Fibroblast of skin of right biceps (primary cell): ENCODE measurements around the gene NAE1.
A peak's percentile ranks its signal among the peaks of the same experiment; 100 is the strongest.

ENCODE experiments used
- DNase-seq: peaks from one replicate; pipeline ENCODE4 v3.0.0-alpha.2; 2013

NAE1 gene

GRCh38 chr16:66849549-66849948, 18.8 kb upstream of the NAE1 start:
- no peak for DNase-seq

- DNase-seq: no peak
These were observed 18.2 kb upstream of the NAE1 start for GRCh38 chr16:66849021-66849420.

- DNase-seq: no peak
These were observed 17.4 kb upstream of the NAE1 start for GRCh38 chr16:66848172-66848571.

GRCh38 chr16:66847533-66848067, 16.8 kb upstream of the NAE1 start:
- no peak for DNase-seq

- no peak for DNase-seq
These were observed 16.1 kb upstream of the NAE1 start for GRCh38 chr16:66846831-66847230.

GRCh38 chr16:66846266-66846665, 15.5 kb upstream of the NAE1 start:
- no peak for DNase-seq

- DNase-seq: no peak
These were observed 15.0 kb upstream of the NAE1 start for GRCh38 chr16:66845791-66846221.

GRCh38 chr16:66845080-66845410, 14.3 kb upstream of the NAE1 start:
- no peak for DNase-seq

- no peak for DNase-seq
These were observed 13.7 kb upstream of the NAE1 start, which contains the start of gene CA7 for GRCh38 chr16:66844342-66845079. Gene CA7 (plus strand): TSS chr16:66844414. CDS start chr16:66844488, 74 bp downstream.

- DNase-seq: no peak
These were observed 13.2 kb upstream of the NAE1 start for GRCh38 chr16:66844009-66844341.

GRCh38 chr16:66843191-66843590, 12.4 kb upstream of the NAE1 start:
- DNase-seq: no peak

- no peak for DNase-seq
These were observed 12.0 kb upstream of the NAE1 start for GRCh38 chr16:66842765-66843164.

GRCh38 chr16:66841366-66841765, 10.6 kb upstream of the NAE1 start:
- DNase-seq: no peak

GRCh38 chr16:66840883-66841282, 10.1 kb upstream of the NAE1 start:
- DNase-seq: no peak

GRCh38 chr16:66834746-66835145, 4.0 kb upstream of the NAE1 start:
- no peak for DNase-seq

- DNase-seq: peak; percentile 34
These were observed 2.0 kb upstream of the NAE1 start for GRCh38 chr16:66832661-66833305.

- DNase-seq: no peak
These were observed 1.4 kb upstream of the NAE1 start for GRCh38 chr16:66832190-66832589.

- no peak for DNase-seq
These were observed 6.8 kb downstream of the NAE1 start for GRCh38 chr16:66824006-66824405.

GRCh38 chr16:66814734-66815133, 16.0 kb downstream of the NAE1 start:
- DNase-seq: no peak

GRCh38 chr16:66811043-66811442, 19.7 kb downstream of the NAE1 start:
- DNase-seq: no peak

GRCh38 chr16:66810391-66810790, 20.4 kb downstream of the NAE1 start:
- no peak for DNase-seq

GRCh38 chr16:66809765-66810164, 21.0 kb downstream of the NAE1 start:
- no peak for DNase-seq

GRCh38 chr16:66802159-66802558, 28.6 kb downstream of the NAE1 start:
- DNase-seq: no peak

- DNase-seq: no peak
These were observed 29.3 kb downstream of the NAE1 start, which contains the start of gene TERB1 for GRCh38 chr16:66801320-66802105. Gene TERB1 (minus strand): TSS chr16:66801584. CDS start chr16:66796798, 4,786 bp downstream.
